HG02943 (cell line): ENCODE data around the gene CFB.
A peak's percentile ranks its signal among the peaks of the same experiment; 100 is the strongest.
"Not testable (repeated sequence)": the region's sequence is repeated elsewhere in the genome, so short reads cannot be mapped to it uniquely, and the experiment has no call there.

Experiments
- ATAC-seq: cut with Tn5 transposase; IDR thresholded peaks from one replicate; pipeline ENCODE4 v1.9.1; 2021; ENCODE audit warnings: mild to moderate bottlenecking, low read depth, moderate library complexity; ENCODE audit not compliant: unreplicated experiment

The CFB gene

GRCh38 chr6:31969712-31970603 lies 24.1 kb downstream of the CFB start:
- no peak for ATAC-seq

- no peak for ATAC-seq
Measured at GRCh38 chr6:31970604-31971271, 24.8 kb downstream of the CFB start.

GRCh38 chr6:31971279-31971992 lies 25.5 kb downstream of the CFB start:
- ATAC-seq, result peak; percentile 6

- ATAC-seq, result peak; percentile 79
Measured at GRCh38 chr6:31971993-31972708, 26.3 kb downstream of the CFB start, which contains the start of gene DXO. DXO (minus strand) TSS chr6:31972138; CDS start chr6:31971675, 463 bp downstream.

GRCh38 chr6:31972709-31973350 lies 26.9 kb downstream of the CFB start:
- no peak for ATAC-seq

- ATAC-seq, result not testable (repeated sequence)
Measured at GRCh38 chr6:31976065-31976464, 30.2 kb downstream of the CFB start.

GRCh38 chr6:31977816-31978431 lies 32.0 kb downstream of the CFB start:
- no peak for ATAC-seq

- ATAC-seq, result no peak
Measured at GRCh38 chr6:31978831-31979230, 32.9 kb downstream of the CFB start.

- ATAC-seq, result no peak
Measured at GRCh38 chr6:31979238-31979898, 33.5 kb downstream of the CFB start.

- ATAC-seq, result not testable (repeated sequence)
Measured at GRCh38 chr6:31980195-31980876, 34.4 kb downstream of the CFB start.

- not testable (repeated sequence) for ATAC-seq
Measured at GRCh38 chr6:31980998-31981397, 35.1 kb downstream of the CFB start.

- not testable (repeated sequence) for ATAC-seq
Measured at GRCh38 chr6:31981744-31982143, 35.8 kb downstream of the CFB start, which contains the start of gene C4A. C4A (plus strand) TSS chr6:31982057; CDS start chr6:31982108, 51 bp downstream.

GRCh38 chr6:31989363-31989762 lies 43.5 kb downstream of the CFB start:
- not testable (repeated sequence) for ATAC-seq

GRCh38 chr6:31994421-31994820 lies 48.5 kb downstream of the CFB start:
- ATAC-seq, result not testable (repeated sequence)

GRCh38 chr6:31996385-31996784 lies 50.5 kb downstream of the CFB start:
- ATAC-seq, result not testable (repeated sequence)
